Lung (tissue), 12 donors: ENCODE data around the gene GUCA1C. TPM values are rescaled to one million over a fixed set of nuclear protein-coding genes. Genes with fewer than 3 reads are reported as not detected.

Experiments
- ATAC-seq: fragments of 200-7000 bp; cut with Tn5 transposase; one replicate; pipeline ENCODE4 v1.9.1; 2020; ENCODE audit warnings: moderate number of reproducible peaks; ENCODE audit not compliant: insufficient read depth, low FRiP score
- DNase-seq, 3 donors: peaks; one replicate each; pipeline ENCODE4 v3.0.0-alpha.2; 2013 to 2017
- H3K27ac ChIP-seq, 2 donors: one replicate each; pipeline ENCODE4 v1.5.1; 2013; ENCODE audit warnings: mild to moderate bottlenecking in 2 of 2, moderate library complexity in 2 of 2, control low read depth in 1 of 2, inconsistent platforms in 1 of 2, low read depth in 1 of 2, low read length in 1 of 2
- H3K27me3 ChIP-seq, 3 donors: one replicate each; pipeline ENCODE4 v1.5.1; 2013; ENCODE audit warnings: low read length in 2 of 3; ENCODE audit not compliant: control insufficient read depth in 3 of 3, insufficient read depth in 3 of 3
- H3K36me3 ChIP-seq, 4 donors: one replicate each; pipeline ENCODE4 v1.5.1; 2013; ENCODE audit warnings: low read length in 4 of 4, mild to moderate bottlenecking in 1 of 4, moderate library complexity in 1 of 4; ENCODE audit not compliant: control insufficient read depth in 4 of 4, insufficient read depth in 4 of 4
- H3K4me1 ChIP-seq, 5 donors: one replicate each; pipeline ENCODE4 v1.5.1; 2013; ENCODE audit warnings: low read length in 5 of 5, mild to moderate bottlenecking in 2 of 5, moderate library complexity in 1 of 5; ENCODE audit not compliant: control insufficient read depth in 5 of 5, insufficient read depth in 5 of 5
- H3K4me3 ChIP-seq: one replicate; pipeline ENCODE4 v1.5.1; 2013; ENCODE audit warnings: mild to moderate bottlenecking, control low read depth, moderate library complexity
- H3K9ac ChIP-seq, 2 donors: one replicate each; pipeline ENCODE4 v1.5.1; 2013; ENCODE audit warnings: low read length in 2 of 2, control low read depth in 1 of 2; ENCODE audit not compliant: insufficient read depth in 1 of 2
- H3K9me3 ChIP-seq, 4 donors: one replicate each; pipeline ENCODE4 v1.5.1; 2013; ENCODE audit warnings: low read length in 3 of 4, mild to moderate bottlenecking in 1 of 4, moderate library complexity in 1 of 4; ENCODE audit not compliant: control insufficient read depth in 4 of 4, insufficient read depth in 3 of 4
- CTCF ChIP-seq: IDR thresholded peaks from 2 replicates; pipeline ENCODE4 v1.5.1; 2012; ENCODE audit warnings: mild to moderate bottlenecking; ENCODE audit errors: control extremely low read depth, extremely low read depth
- WGBS, 2 donors: extraction: QIAGEN DNeasy Blood & Tissue Kit; methylation state at CpG; one replicate each; pipeline ENCODE4 v1.1.7; 2013; 5-methylcytosine and 5-hydroxymethylcytosine counted together
- polyA plus RNA-seq, 2 donors: library from polyadenylated mRNA; stranded (reverse); fragments of 200-250 nt; gene quantifications; one replicate each; pipeline ENCODE4 v1.2.1, GENCODE V29; 2013
- total RNA-seq, 2 donors: library from RNA; depleted of rRNA in 1 of 2; stranded (reverse); fragments of >200 nt in 1 of 2; gene quantifications; one replicate each; pipeline ENCODE4 v1.2.1, GENCODE V29; 2014 to 2021
- donor health status: control.
- donor health status: control.
- donor health status: Bipolar disorder and iron deficiency.
- donor health status: healthy.
- donor health status: DM: yes; HTN: yes; CAD: no.

The GUCA1C gene
- total and polyA plus RNA-seq, 4 donors, result not detected

GRCh38 chr3:108897883-108898282, 55.8 kb downstream of the GUCA1C start:
- ATAC-seq (no peak), DNase-seq (no peak)
- Histone ChIP-seq H3K27ac (no peak overlapping the region), H3K27me3 (no peaks in the 10 kb centered on the region), H3K4me3 (no peak overlapping the region), H3K36me3 (no peaks in the 10 kb centered on the region), H3K9ac (no peak overlapping the region), H3K9me3 (no peaks in the 10 kb centered on the region), H3K4me1 (no peaks in the 10 kb centered on the region)
- WGBS, 2 donors, result 90 to 96% methylated on average over 3 of the region's 3 CpGs
- TF ChIP-seq CTCF, result no peak

- H3K4me3 ChIP-seq, result no peak overlapping the region
- no peaks in the 10 kb centered on the region for H3K9me3 ChIP-seq
- no peaks in the 10 kb centered on the region for H3K27me3 ChIP-seq
- DNase-seq (no peak), ATAC-seq (no peak)
- no peak overlapping the region for H3K27ac ChIP-seq
- no peaks in the 10 kb centered on the region for H3K36me3 ChIP-seq
- H3K4me1 ChIP-seq, result no peaks in the 10 kb centered on the region
- WGBS, 2 donors, result 86 to 88% methylated on average over 5 of the region's 5 CpGs
- TF ChIP-seq CTCF, result no peak
- H3K9ac ChIP-seq, result no peak overlapping the region
Observed at GRCh38 chr3:108894981-108895380, 58.7 kb downstream of the GUCA1C start.

GRCh38 chr3:108891833-108892232, 61.8 kb downstream of the GUCA1C start:
- no peak for ATAC-seq

More at GRCh38 chr3:108891833-108892232, 61.8 kb downstream of the GUCA1C start:
- TF ChIP-seq CTCF, result no peak
- 69 to 84% methylated on average over 3 of the region's 3 CpGs for WGBS, 2 donors
- H3K27me3 ChIP-seq, result no peaks in the 10 kb centered on the region
- H3K9me3 ChIP-seq, result no peaks in the 10 kb centered on the region
- no peak overlapping the region for H3K4me3 ChIP-seq
- no peak for DNase-seq
- H3K9ac ChIP-seq, result no peak overlapping the region
- H3K4me1 ChIP-seq, result no peaks in the 10 kb centered on the region
- no peak overlapping the region for H3K27ac ChIP-seq
- H3K36me3 ChIP-seq, result no peaks in the 10 kb centered on the region
